HG02973 (cell line): ENCODE results near the gene PARD3B.
"Not testable (repeated sequence)": the region's sequence is repeated elsewhere in the genome, so short reads cannot be mapped to it uniquely, and the experiment has no call there.

Source experiments
- ATAC-seq: cut with Tn5 transposase; IDR thresholded peaks from one replicate; pipeline ENCODE4 v1.9.1; 2021; ENCODE audit warnings: moderate library complexity; ENCODE audit not compliant: unreplicated experiment

Gene PARD3B

GRCh38 chr2:205477016-205477705 lies 931.9 kb downstream of the PARD3B start:
- no peak for ATAC-seq

DNA sequence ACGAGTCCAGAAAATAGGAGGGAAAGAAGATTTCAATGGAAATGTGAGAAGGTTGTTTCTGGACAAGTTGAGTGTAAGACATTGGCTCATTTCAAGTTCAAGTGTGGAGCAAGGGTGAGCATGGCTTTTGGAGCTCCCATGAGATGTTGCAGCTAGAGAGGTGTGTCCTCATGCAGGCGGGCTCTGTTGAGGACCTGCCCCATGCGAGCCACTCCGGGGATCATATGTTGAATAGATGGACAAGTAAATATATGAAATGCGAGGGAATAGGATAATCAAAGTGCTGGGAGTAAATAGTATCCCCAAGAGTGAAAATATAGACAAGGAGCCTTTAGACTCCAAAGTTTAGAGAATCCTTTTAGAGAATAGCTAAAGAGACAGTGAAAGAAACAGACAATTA lies 936.6 kb downstream of the PARD3B start:
- ATAC-seq = no peak

DNA sequence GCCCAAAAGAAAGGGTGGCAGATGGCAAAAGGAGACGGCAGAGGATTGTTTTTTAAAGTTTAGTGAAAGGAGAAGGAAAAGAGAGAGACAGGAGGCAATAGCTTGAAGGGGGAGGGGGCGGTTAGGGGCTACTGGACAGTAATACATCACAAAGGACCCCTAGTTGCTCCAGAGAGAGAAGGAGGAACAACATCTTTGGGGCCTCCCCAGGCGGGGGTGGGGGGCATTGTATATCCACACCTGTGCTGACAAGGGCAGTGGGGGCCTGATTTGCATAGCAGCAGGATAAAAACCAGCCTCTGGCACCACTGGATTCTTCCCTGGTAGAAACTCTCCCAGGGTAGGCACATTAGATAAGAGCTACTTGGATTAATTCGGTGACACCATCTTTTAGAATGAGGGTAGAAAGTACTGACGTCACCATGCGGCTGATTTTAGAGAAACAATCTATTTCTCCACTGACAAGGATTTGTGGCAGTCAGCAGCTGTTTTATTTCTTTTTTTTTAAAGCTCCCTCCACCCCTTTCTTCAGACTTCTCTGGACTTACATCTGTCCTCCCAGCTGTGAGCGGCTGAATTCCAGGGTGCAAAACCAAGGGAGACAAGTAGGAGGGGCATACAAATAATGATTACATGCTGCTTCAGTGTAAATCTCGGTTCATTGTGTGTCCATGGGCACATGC lies 937.3 kb downstream of the PARD3B start:
- no peak for ATAC-seq

GRCh38 chr2:205483095-205483494 lies 937.8 kb downstream of the PARD3B start:
- ATAC-seq = no peak

DNA sequence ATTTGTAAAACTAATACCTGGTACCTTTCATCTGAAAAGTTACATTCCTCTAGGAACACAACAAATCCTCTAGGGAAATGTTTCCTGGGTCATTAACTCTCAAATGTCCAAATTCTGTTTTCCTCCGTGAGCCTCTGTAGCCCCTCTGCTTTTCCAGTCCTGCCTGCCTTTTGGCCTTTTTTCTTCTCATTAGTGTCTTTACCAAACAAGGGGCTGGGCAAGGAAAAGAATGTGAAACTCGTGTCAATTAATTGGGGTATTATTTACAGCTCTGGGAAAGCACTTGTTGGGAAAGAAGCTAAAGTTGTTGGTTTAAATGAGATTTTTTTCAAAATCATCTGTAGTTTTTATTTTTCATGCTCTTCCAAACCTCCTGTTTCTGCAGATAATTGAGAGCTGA lies 938.9 kb downstream of the PARD3B start:
- no peak for ATAC-seq

- no peak for ATAC-seq
Measured at GRCh38 chr2:205484764-205485163, 939.5 kb downstream of the PARD3B start.

GRCh38 chr2:205493528-205493927 lies 948.3 kb downstream of the PARD3B start:
- ATAC-seq = not testable (repeated sequence)

DNA sequence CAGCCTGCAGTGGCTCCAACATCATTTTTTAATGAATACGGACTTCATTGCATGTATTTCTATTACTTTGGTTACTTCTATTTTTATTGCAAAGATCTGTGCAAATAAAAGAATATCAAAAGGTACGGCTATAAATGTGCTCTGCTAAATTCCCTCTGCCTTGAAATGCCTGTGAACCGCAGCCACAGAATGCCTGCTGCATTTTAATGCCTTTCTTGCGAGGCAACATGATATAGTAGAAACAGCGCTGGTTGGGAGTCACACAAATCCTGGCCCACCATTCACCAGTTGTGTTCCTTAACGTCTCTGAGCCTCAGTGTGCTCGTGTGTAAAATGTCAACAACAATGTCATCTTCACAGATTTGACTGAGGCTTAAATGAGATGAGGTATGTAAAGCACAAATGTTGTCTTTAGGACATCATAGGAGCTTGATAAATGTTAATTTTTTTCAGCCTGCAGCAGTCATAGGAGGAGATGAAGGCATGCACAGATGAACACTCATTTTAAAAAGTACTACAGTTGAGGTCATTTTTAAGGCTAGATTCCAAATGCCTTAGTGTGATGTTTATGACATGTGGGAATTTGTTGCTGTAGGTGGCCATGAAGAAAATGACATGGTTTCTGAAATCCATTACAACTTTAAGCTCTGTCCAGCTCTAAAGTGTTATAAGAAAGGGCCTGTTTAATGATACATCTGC lies 949.4 kb downstream of the PARD3B start:
- no peak for ATAC-seq

DNA sequence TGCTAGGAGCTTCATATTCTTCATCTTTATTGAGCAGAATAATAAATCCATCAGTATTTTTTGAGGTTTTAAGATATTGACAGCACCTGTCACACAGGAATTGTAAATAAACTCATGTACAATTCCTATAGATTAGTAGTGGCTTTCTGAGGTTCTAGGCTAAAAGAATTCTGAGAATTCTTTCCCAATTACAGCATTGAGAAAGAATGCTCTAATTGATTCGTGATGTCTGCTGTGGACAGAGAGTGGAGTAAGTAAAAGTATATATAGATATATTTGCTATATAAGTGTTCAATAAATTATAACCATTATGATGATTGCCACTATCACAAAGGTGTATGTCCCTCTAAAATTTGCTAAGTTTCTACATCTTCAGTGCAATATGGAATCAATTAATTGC lies 950.5 kb downstream of the PARD3B start:
- ATAC-seq = no peak

GRCh38 chr2:205496370-205496769 lies 951.1 kb downstream of the PARD3B start:
- no peak for ATAC-seq

GRCh38 chr2:205496772-205497171 lies 951.5 kb downstream of the PARD3B start:
- no peak for ATAC-seq

- ATAC-seq = no peak
Measured at GRCh38 chr2:205499006-205499405, 953.7 kb downstream of the PARD3B start.

GRCh38 chr2:205500065-205500464 lies 954.8 kb downstream of the PARD3B start:
- ATAC-seq = no peak

DNA sequence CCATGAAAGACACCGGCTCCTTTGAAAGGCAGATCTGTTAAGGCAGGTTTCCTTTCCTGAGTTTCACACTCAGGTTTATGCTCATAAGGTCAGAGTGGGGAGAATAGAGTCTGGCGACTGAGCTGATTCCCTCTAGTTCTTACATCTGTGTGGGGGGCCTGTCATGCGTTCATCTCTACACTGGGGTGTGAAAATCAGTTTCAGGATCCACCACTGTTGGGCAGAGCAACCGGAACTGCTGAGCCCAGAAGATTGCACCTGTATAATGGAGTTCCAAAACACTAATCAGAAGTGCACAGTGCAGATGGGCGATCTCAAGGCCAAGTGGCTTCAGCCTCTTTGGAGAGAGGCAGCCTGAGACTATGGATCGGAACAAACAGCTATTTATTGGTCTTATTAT lies 955.7 kb downstream of the PARD3B start:
- no peak for ATAC-seq

DNA sequence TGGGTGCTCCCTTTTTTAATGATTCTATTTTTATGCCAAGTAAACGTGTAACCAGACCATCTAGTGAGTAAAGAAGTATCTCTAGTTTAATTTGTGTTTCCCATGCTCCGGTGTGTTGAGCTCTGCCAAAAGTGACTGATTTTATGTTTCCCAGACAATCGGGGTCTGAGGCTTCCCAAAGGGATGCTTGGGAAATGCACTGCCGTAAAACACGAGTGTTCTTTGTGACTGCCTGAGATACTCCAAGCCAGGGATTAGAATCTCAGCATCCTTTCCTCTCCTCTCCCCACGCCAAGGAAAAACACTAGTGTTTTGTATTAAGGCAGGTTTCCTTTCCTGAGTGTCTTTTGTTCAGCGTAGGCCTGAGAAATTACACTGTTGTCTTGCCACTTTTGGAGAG lies 956.6 kb downstream of the PARD3B start:
- no peak for ATAC-seq

DNA sequence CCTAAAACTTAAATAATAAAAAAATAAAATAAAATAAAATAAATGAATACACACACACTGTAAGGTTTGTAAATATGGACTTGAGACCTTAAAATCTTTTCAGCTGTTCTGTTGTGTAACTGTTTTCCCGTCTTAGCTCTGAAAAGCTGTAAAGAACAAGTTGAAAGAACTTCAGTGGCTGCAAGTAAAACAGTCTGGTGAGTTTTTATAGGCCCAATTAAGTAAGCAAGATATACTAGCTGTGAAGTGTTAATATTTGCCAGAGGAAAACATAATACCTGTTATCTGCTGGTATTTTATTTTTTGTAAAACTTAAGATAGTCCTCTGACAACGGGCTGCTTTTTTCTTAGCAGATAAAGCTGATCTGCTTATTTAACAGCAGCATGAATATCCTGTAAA lies 960.1 kb downstream of the PARD3B start:
- no peak for ATAC-seq

DNA sequence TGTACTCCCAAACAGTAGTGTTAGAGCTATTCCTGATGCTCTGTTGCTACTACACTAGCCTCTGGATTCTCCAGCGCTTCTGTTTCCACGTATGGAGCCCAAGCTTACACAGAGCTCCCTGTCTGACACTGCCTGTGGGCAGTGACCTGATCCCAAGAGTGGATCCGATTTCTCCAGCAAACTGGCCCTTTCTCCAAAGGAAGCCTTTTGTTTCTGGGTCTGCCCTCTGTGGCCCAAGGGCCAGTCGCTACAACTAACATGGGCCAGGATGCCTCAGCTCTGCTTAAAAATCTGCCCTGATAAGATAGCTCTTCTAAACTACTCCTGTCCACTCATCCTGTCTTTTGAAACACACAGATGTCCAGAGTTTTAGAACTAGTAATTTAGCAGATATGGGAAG lies 964.4 kb downstream of the PARD3B start:
- ATAC-seq = no peak

- no peak for ATAC-seq
Measured at GRCh38 chr2:205510345-205510744, 965.1 kb downstream of the PARD3B start.

- no peak for ATAC-seq
Measured at GRCh38 chr2:205511221-205511620, 965.9 kb downstream of the PARD3B start.

GRCh38 chr2:205511641-205512040 lies 966.4 kb downstream of the PARD3B start:
- ATAC-seq = no peak

DNA sequence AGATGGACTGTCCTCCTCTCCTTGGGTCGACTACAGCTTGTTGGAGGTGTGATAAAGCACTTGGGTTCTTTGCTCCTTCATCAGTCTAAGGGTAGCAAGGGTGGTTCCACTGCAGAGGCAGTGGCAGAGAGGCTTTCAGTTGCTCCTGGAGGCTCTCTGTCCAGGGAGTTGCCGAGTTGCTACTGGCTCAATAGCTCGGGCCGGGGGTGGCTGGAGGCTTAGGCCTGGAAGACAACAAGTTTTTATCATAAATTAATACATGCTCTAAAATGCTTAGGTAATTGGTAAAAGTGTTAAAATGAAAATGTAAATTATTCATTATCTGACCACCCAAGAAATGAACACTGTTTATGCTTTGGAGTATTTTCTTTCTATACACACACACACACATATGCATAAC lies 975.0 kb downstream of the PARD3B start:
- no peak for ATAC-seq

GRCh38 chr2:205524656-205525055 lies 979.4 kb downstream of the PARD3B start:
- ATAC-seq = no peak
